A549 (cell line): ENCODE measurements around the gene FIS1. TPM values are rescaled to one million over a fixed set of nuclear protein-coding genes. Genes with fewer than 3 reads are reported as not detected.
A peak's percentile ranks its signal among the peaks of the same experiment; 100 is the strongest.

Experiments used
- ATAC-seq, 2 experiments: fragments of 200-7000 bp in 1 of 2; fragments of >200 bp in 1 of 2; cut with Nextera tagmentation in 1 of 2; cut with Tn5 transposase in 1 of 2; 3 replicates each; pipeline versions ENCODE4 v1.8.0 to v1.9.1; 2018 to 2020; ENCODE audit warnings: mild to moderate bottlenecking in 1 of 2, moderate library complexity in 1 of 2
- CTCF ChIA-PET: fragments of 300-600 bp; sonication (Branson Sonifier 250); formaldehyde crosslinking; extraction: SDS; loops from one replicate; lab custom pipeline; 2021; ENCODE audit warnings: antibody characterized with exemption, inconsistent platforms; lab: Yijun Ruan, JAX
- POLR2A ChIA-PET: fragments of 350-600 bp; formaldehyde crosslinking; extraction: SDS; loops from one replicate; lab custom pipeline; 2021; ENCODE audit warnings: antibody characterized with exemption, inconsistent platforms; lab: Yijun Ruan, JAX
- DNase-seq, 2 experiments: peaks; one replicate each; pipeline versions ENCODE4 v3.0.0 to v3.0.0-alpha.2; 2011 to 2016; ENCODE audit warnings: low read depth in 1 of 2, low spot score in 1 of 2
- FAIRE-seq: peaks from 2 replicates; lab custom pipeline; 2011; peaks lifted over from hg19 to GRCh38; lab: Jason Lieb, UNC
- H3K27ac ChIP-seq, 2 experiments: fragments of >200 bp; sonication (Bioruptor Twin); formaldehyde crosslinking; 3 replicates each; pipeline ENCODE4 v1.5.1; 2016 to 2017
- H3K4me1 ChIP-seq: fragments of >200 bp; sonication (Bioruptor Twin); formaldehyde crosslinking; 3 replicates; pipeline ENCODE4 v1.6.1; 2016
- H3K4me2 ChIP-seq: fragments of >200 bp; sonication (Bioruptor Twin); formaldehyde crosslinking; 3 replicates; pipeline ENCODE4 v1.6.1; 2016
- H3K4me3 ChIP-seq: fragments of >200 bp; sonication (Bioruptor Twin); formaldehyde crosslinking; 3 replicates; pipeline ENCODE4 v1.5.1; 2016
- H3K9me3 ChIP-seq: fragments of >200 bp; sonication (Bioruptor Twin); formaldehyde crosslinking; 3 replicates; pipeline ENCODE4 v1.6.1; 2016
- ATOH8 ChIP-seq: fragments of 250-450 bp; sonication (Bioruptor Pico); IDR thresholded peaks from 2 replicates; pipeline ENCODE4 v1.5.0; 2020; ENCODE audit warnings: low read depth, mild to moderate bottlenecking, moderate library complexity
- BCL3 ChIP-seq: fragments of >200 bp; sonication (Bioruptor Twin); formaldehyde crosslinking; IDR thresholded peaks from 3 replicates; pipeline ENCODE4 v1.6.1; 2016
- CTCF ChIP-seq: fragments of >200 bp; sonication (Bioruptor Twin); formaldehyde crosslinking; IDR thresholded peaks from 3 replicates; pipeline ENCODE4 v1.5.1; 2016
- E2F6 ChIP-seq: IDR thresholded peaks from 2 replicates; pipeline ENCODE4 v1.6.1; 2012; ENCODE audit warnings: low read depth, borderline replicate concordance
- EHMT2 ChIP-seq: fragments of 200-600 bp; sonication (generic); IDR thresholded peaks from 2 replicates; pipeline ENCODE4 v1.6.1; 2016; ENCODE audit warnings: antibody characterized with exemption, low read depth, mild to moderate bottlenecking, moderate library complexity
- FOSL2 ChIP-seq, 2 experiments: fragments of 450-650 bp in 1 of 2; fragments of >200 bp in 1 of 2; sonication (Bioruptor Twin) in 1 of 2; formaldehyde crosslinking; IDR thresholded peaks; 2 replicates each; pipeline versions ENCODE4 v1.5.0 to v1.6.1; 2016 to 2020; ENCODE audit warnings: mild to moderate bottlenecking in 1 of 2, moderate library complexity in 1 of 2
- FOXS1 ChIP-seq: fragments of 250-450 bp; sonication (Bioruptor Pico); IDR thresholded peaks from 2 replicates; pipeline ENCODE4 v1.5.0; 2020; ENCODE audit warnings: mild to moderate bottlenecking, moderate library complexity
- HOXB5 ChIP-seq: fragments of 250-450 bp; sonication (Bioruptor Pico); IDR thresholded peaks from 2 replicates; pipeline ENCODE4 v1.5.0; 2020; ENCODE audit warnings: mild to moderate bottlenecking, moderate library complexity
- JUN ChIP-seq, 2 experiments: fragments of >200 bp; sonication (Bioruptor Twin); formaldehyde crosslinking; IDR thresholded peaks; 2 replicates in 1 of 2; 3 replicates in 1 of 2; pipeline ENCODE4 v1.6.1; 2016 to 2017
- KDM1A ChIP-seq: fragments of 200-600 bp; sonication (generic); IDR thresholded peaks from 2 replicates; pipeline ENCODE4 v1.6.1; 2016; ENCODE audit warnings: low read depth, mild to moderate bottlenecking
- MAX ChIP-seq: IDR thresholded peaks from 2 replicates; pipeline ENCODE4 v1.6.1; 2012
- MAZ ChIP-seq: fragments of 150-350 bp; IDR thresholded peaks from 2 replicates; pipeline ENCODE4 v1.6.1; 2014; ENCODE audit warnings: antibody characterized with exemption, low read depth, low read length, borderline replicate concordance
- MYC ChIP-seq: IDR thresholded peaks from 2 replicates; pipeline ENCODE4 v1.6.1; 2012; ENCODE audit warnings: mild to moderate bottlenecking, inconsistent platforms, low read length, improper control_type of control experiment, borderline replicate concordance
- NR3C1 ChIP-seq: fragments of >200 bp; sonication (Bioruptor Twin); formaldehyde crosslinking; IDR thresholded peaks from 3 replicates; pipeline ENCODE4 v1.6.1; 2017
- PBX3 ChIP-seq: IDR thresholded peaks from 2 replicates; pipeline ENCODE4 v1.6.1; 2012
- PHF8 ChIP-seq: fragments of 200-600 bp; sonication (generic); IDR thresholded peaks from 2 replicates; pipeline ENCODE4 v1.6.1; 2016; ENCODE audit warnings: low read depth, mild to moderate bottlenecking, antibody characterized with exemption, moderate library complexity, borderline replicate concordance
- POLR2A ChIP-seq: IDR thresholded peaks from 2 replicates; pipeline ENCODE4 v1.6.1; 2012; ENCODE audit warnings: mild to moderate bottlenecking, low read length
- RAD21 ChIP-seq, 2 experiments: fragments of >200 bp in 1 of 2; sonication (Bioruptor Twin) in 1 of 2; formaldehyde crosslinking in 1 of 2; IDR thresholded peaks in 1 of 2; conservative IDR thresholded peaks in 1 of 2; 2 replicates in 1 of 2; 3 replicates in 1 of 2; pipeline ENCODE4 v1.6.1; 2012 to 2018; ENCODE audit warnings: inconsistent platforms in 1 of 2
- TP53 ChIP-seq: fragments of 250-450 bp; sonication (Bioruptor Pico); IDR thresholded peaks from 2 replicates; pipeline ENCODE4 v1.5.0; 2021; ENCODE audit warnings: mild to moderate bottlenecking, moderate library complexity
- ZC3H11A ChIP-seq: fragments of 450-650 bp; IDR thresholded peaks from 2 replicates; pipeline ENCODE4 v1.6.1; 2014; ENCODE audit warnings: antibody characterized with exemption, mild to moderate bottlenecking
- ZFP36 ChIP-seq: fragments of 450-650 bp; IDR thresholded peaks from 2 replicates; pipeline ENCODE4 v1.6.1; 2014; ENCODE audit warnings: borderline replicate concordance; ENCODE audit not compliant: partially characterized antibody
- WGBS: methylation state at CpG from one replicate; pipeline ENCODE4 v1.1.6; 2017; ENCODE audit errors: missing lambda C conversion rate; 5-methylcytosine and 5-hydroxymethylcytosine counted together
- polyA plus RNA-seq, 4 experiments: library from polyadenylated mRNA; depleted of rRNA in 3 of 4; stranded (reverse); fragments of >200 nt; fragmentation: RNase III in 1 of 4; extraction: RNeasy Plus Mini Kit Qiagen cat#74134 plus additional on column Dnase treatment in 1 of 4; gene quantifications; 2 replicates in 3 of 4; 3 replicates in 1 of 4; pipeline ENCODE4 v1.2.3, GENCODE V29; 2011 to 2017

The FIS1 gene
- polyA plus RNA-seq, 2 of the 4 experiments (the other 2 are of a cell fraction) = 111 to 155 TPM

- DNase-seq (peak; percentile 98 to 100), FAIRE-seq (peak; percentile 97), ATAC-seq (peak; percentile 92 to 94)
- ChIA-PET POLR2A (interaction anchor here (0.6 to 1.7 kb wide), 17 partner anchors 10 to 512 kb away, joined by 3 to 15 read pairs (median 4); partner anchors contain the start of genes FIS1, SRRT, TRIM56 and UFSP1), CTCF (interaction anchor here (0.8 to 6.8 kb wide), 17 partner anchors 10 to 322 kb away, joined by 3 to 49 read pairs (median 6); partner anchors contain the start of genes ACHE, CLDN15, FIS1 and MOGAT3)
- under 1% methylated on average over 32 of the region's 57 CpGs for WGBS
- Histone ChIP-seq H3K27ac (peak within 1 kb of the TSS; percentile 90 to 98), H3K4me3 (peak within 1 kb of the TSS; percentile 97), H3K4me1 (peaks cover 17% of the 10 kb centered on the region), H3K9me3 (no peaks in the 10 kb centered on the region), H3K4me2 (peak within 1 kb of the TSS; percentile 91)
- TF ChIP-seq PHF8 = peak; percentile 64
- TF ChIP-seq RAD21 (conservative IDR thresholded peaks at IDR 0.05 in 1 of 2, IDR thresholded peaks at IDR 0.05 in 1 of 2) = no peak; a peak in 1 of 5 replicates
- TF ChIP-seq MAZ = no peak
- TF ChIP-seq POLR2A = peak; percentile 73
- peak; percentile 69; the same call in 1 of the 2 replicates for TF ChIP-seq MAX
- no peak for TF ChIP-seq ZFP36
- TF ChIP-seq TP53 (CRISPR knock-in tag) = no peak
- TF ChIP-seq FOSL2 (IDR thresholded peaks at IDR 0.05) = no peak
- peak; percentile 40 for TF ChIP-seq FOSL2 (CRISPR knock-in tag; IDR thresholded peaks at IDR 0.05)
- no peak for TF ChIP-seq FOXS1
- peak; percentile 0; the same call in 1 of the 3 replicates for TF ChIP-seq BCL3
- no peak; the same call in 1 of the 3 replicates for TF ChIP-seq CTCF
- TF ChIP-seq E2F6 = peak; percentile 36; the same call in 1 of the 2 replicates
- no peak for TF ChIP-seq MYC
- TF ChIP-seq EHMT2 = no peak
- no peak for TF ChIP-seq PBX3
- no peak for TF ChIP-seq KDM1A
- TF ChIP-seq NR3C1 = no peak
- TF ChIP-seq ZC3H11A = no peak
- TF ChIP-seq JUN (IDR thresholded peaks at IDR 0.05) = peak; percentile 57 to 64; a peak in 2 of 5 replicates
- 0 out of 2 replicates have a peak, but pooled peaks have one; percentile 44 for TF ChIP-seq HOXB5 (CRISPR knock-in tag)
- TF ChIP-seq ATOH8 (CRISPR knock-in tag) = no peak
Measured at GRCh38 chr7:101217388-101218235, 27.3 kb downstream of the FIS1 start, which contains the start of the genes PLOD3 and ZNHIT1. TSS of gene PLOD3 (minus strand) at chr7:101217581. CDS start at chr7:101217274, 307 bp downstream. TSS of gene ZNHIT1 (plus strand) at chr7:101218165. CDS start at chr7:101218196, 31 bp downstream.
